A549 (cell line): ENCODE data around the gene RAMACL.

Experiments used
- CHD4 ChIP-seq: fragments of 200-600 bp; sonication (generic); IDR thresholded peaks from 2 replicates; pipeline ENCODE4 v1.6.1; 2016; ENCODE audit warnings: antibody characterized with exemption, mild to moderate bottlenecking, borderline replicate concordance
- EP300 ChIP-seq, 2 experiments: fragments of >200 bp; sonication (Bioruptor Twin); formaldehyde crosslinking; IDR thresholded peaks; 2 replicates in 1 of 2; 3 replicates in 1 of 2; pipeline ENCODE4 v1.6.1; 2016 to 2017
- ESRRA ChIP-seq: fragments of 150-350 bp; IDR thresholded peaks from 2 replicates; pipeline ENCODE4 v1.6.1; 2014; ENCODE audit warnings: mild to moderate bottlenecking, low read length, borderline replicate concordance
- KDM1A ChIP-seq: fragments of 200-600 bp; sonication (generic); IDR thresholded peaks from 2 replicates; pipeline ENCODE4 v1.6.1; 2016; ENCODE audit warnings: low read depth, mild to moderate bottlenecking
- KDM5A ChIP-seq: fragments of 200-600 bp; sonication (generic); IDR thresholded peaks from 2 replicates; pipeline ENCODE4 v1.6.1; 2016; ENCODE audit warnings: antibody characterized with exemption, mild to moderate bottlenecking
- POLR2AphosphoS2 ChIP-seq: conservative IDR thresholded peaks from 2 replicates; pipeline ENCODE4 v1.6.1; 2012; ENCODE audit warnings: low read length, improper control_type of control experiment, inconsistent platforms
- RCOR1 ChIP-seq: fragments of 150-350 bp; IDR thresholded peaks from 2 replicates; pipeline ENCODE4 v1.6.1; 2014; ENCODE audit warnings: antibody characterized with exemption, low read length, low read depth
- SMC3 ChIP-seq: fragments of >200 bp; sonication (Bioruptor Twin); formaldehyde crosslinking; IDR thresholded peaks from 3 replicates; pipeline ENCODE4 v1.6.1; 2018; ENCODE audit warnings: inconsistent platforms
- ZNF302 ChIP-seq: fragments of 250-450 bp; sonication (Bioruptor Pico); IDR thresholded peaks from 2 replicates; pipeline ENCODE4 v1.9.0; 2021; ENCODE audit warnings: inconsistent platforms, mild to moderate bottlenecking, moderate library complexity
- TF ChIP-seq, protein P1 (sequence below): fragments of >200 bp; sonication (Bioruptor Twin); formaldehyde crosslinking; IDR thresholded peaks from 3 replicates; pipeline ENCODE4 v1.5.1; 2016
- TF ChIP-seq, protein P2 (sequence below): fragments of 150-350 bp; IDR thresholded peaks from 2 replicates; pipeline ENCODE4 v1.6.1; 2014; ENCODE audit warnings: low read depth, mild to moderate bottlenecking, low read length
- TF ChIP-seq, protein P3 (sequence below): fragments of 450-650 bp; IDR thresholded peaks from 2 replicates; pipeline ENCODE4 v1.6.1; 2014; ENCODE audit warnings: antibody characterized with exemption
- TF ChIP-seq, protein P4 (sequence below): fragments of 200-600 bp; sonication (generic); IDR thresholded peaks from 2 replicates; pipeline ENCODE4 v1.6.1; 2016; ENCODE audit warnings: antibody characterized with exemption, mild to moderate bottlenecking, moderate library complexity

DNA sequence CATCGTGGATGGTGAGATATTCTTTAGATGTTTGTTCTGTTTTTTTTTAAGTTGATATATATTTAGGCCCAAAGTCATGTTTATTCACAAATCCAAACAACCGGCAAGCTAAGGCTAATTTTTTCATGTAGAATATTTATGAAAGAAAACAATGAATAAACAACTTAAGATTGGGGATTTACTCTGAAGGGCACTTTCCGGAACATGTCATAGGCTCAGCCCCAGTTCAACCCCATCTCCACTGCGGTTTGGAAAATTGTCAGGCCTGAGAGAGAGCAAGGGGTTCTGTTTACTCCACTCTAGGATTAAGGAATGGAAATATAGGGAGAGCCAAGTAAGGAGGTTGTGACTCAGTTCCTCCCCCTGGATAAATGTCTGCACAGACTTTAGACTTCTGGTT is 22.3 kb upstream of the RAMACL start:
- TF ChIP-seq, protein P1, sequence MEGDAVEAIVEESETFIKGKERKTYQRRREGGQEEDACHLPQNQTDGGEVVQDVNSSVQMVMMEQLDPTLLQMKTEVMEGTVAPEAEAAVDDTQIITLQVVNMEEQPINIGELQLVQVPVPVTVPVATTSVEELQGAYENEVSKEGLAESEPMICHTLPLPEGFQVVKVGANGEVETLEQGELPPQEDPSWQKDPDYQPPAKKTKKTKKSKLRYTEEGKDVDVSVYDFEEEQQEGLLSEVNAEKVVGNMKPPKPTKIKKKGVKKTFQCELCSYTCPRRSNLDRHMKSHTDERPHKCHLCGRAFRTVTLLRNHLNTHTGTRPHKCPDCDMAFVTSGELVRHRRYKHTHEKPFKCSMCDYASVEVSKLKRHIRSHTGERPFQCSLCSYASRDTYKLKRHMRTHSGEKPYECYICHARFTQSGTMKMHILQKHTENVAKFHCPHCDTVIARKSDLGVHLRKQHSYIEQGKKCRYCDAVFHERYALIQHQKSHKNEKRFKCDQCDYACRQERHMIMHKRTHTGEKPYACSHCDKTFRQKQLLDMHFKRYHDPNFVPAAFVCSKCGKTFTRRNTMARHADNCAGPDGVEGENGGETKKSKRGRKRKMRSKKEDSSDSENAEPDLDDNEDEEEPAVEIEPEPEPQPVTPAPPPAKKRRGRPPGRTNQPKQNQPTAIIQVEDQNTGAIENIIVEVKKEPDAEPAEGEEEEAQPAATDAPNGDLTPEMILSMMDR, result no peak
- TF ChIP-seq POLR2AphosphoS2 (no peak), KDM1A (no peak), SMC3 (no peak), ESRRA (no peak), EP300 (IDR thresholded peaks at IDR 0.05) (no peak), RCOR1 (no peak), CHD4 (no peak), KDM5A (no peak), ZNF302 (no peak)
- TF ChIP-seq, protein P2, sequence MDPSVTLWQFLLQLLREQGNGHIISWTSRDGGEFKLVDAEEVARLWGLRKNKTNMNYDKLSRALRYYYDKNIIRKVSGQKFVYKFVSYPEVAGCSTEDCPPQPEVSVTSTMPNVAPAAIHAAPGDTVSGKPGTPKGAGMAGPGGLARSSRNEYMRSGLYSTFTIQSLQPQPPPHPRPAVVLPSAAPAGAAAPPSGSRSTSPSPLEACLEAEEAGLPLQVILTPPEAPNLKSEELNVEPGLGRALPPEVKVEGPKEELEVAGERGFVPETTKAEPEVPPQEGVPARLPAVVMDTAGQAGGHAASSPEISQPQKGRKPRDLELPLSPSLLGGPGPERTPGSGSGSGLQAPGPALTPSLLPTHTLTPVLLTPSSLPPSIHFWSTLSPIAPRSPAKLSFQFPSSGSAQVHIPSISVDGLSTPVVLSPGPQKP, result no peak
- TF ChIP-seq, protein P3, sequence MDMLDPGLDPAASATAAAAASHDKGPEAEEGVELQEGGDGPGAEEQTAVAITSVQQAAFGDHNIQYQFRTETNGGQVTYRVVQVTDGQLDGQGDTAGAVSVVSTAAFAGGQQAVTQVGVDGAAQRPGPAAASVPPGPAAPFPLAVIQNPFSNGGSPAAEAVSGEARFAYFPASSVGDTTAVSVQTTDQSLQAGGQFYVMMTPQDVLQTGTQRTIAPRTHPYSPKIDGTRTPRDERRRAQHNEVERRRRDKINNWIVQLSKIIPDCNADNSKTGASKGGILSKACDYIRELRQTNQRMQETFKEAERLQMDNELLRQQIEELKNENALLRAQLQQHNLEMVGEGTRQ, result no peak
- TF ChIP-seq, protein P4, sequence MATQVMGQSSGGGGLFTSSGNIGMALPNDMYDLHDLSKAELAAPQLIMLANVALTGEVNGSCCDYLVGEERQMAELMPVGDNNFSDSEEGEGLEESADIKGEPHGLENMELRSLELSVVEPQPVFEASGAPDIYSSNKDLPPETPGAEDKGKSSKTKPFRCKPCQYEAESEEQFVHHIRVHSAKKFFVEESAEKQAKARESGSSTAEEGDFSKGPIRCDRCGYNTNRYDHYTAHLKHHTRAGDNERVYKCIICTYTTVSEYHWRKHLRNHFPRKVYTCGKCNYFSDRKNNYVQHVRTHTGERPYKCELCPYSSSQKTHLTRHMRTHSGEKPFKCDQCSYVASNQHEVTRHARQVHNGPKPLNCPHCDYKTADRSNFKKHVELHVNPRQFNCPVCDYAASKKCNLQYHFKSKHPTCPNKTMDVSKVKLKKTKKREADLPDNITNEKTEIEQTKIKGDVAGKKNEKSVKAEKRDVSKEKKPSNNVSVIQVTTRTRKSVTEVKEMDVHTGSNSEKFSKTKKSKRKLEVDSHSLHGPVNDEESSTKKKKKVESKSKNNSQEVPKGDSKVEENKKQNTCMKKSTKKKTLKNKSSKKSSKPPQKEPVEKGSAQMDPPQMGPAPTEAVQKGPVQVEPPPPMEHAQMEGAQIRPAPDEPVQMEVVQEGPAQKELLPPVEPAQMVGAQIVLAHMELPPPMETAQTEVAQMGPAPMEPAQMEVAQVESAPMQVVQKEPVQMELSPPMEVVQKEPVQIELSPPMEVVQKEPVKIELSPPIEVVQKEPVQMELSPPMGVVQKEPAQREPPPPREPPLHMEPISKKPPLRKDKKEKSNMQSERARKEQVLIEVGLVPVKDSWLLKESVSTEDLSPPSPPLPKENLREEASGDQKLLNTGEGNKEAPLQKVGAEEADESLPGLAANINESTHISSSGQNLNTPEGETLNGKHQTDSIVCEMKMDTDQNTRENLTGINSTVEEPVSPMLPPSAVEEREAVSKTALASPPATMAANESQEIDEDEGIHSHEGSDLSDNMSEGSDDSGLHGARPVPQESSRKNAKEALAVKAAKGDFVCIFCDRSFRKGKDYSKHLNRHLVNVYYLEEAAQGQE, result no peak
